ACC112 (cell line): Measurements from ENCODE around the gene HIP1R.

Experiments
- H2AFZ ChIP-seq: fragments of 200-600 bp; sonication (generic); one replicate; pipeline ENCODE4 v1.6.0; 2017; ENCODE audit warnings: antibody characterized with exemption, low read length; ENCODE audit not compliant: unreplicated experiment
- H3K27ac ChIP-seq: fragments of 200-600 bp; sonication (generic); 2 replicates; pipeline ENCODE4 v1.5.1; 2014; ENCODE audit warnings: low read depth, mild to moderate bottlenecking, antibody characterized with exemption, low read length, moderate library complexity
- H3K27me3 ChIP-seq: fragments of 200-600 bp; sonication (generic); 2 replicates; pipeline ENCODE4 v1.6.1; 2014; ENCODE audit warnings: mild to moderate bottlenecking, antibody characterized with exemption, low read length, moderate library complexity, mixed read lengths; ENCODE audit not compliant: insufficient read depth
- H3K36me3 ChIP-seq: fragments of 200-600 bp; sonication (generic); 2 replicates; pipeline ENCODE4 v1.6.1; 2016; ENCODE audit warnings: mild to moderate bottlenecking, antibody characterized with exemption, low read length, moderate library complexity, mixed read lengths; ENCODE audit not compliant: insufficient read depth
- H3K4me1 ChIP-seq: fragments of 200-600 bp; sonication (generic); one replicate; pipeline ENCODE4 v1.6.1; 2016; ENCODE audit warnings: low read length, mixed read lengths; ENCODE audit not compliant: insufficient read depth, unreplicated experiment, control insufficient read depth
- H3K4me3 ChIP-seq: fragments of 200-600 bp; sonication (generic); 2 replicates; pipeline ENCODE4 v1.5.1; 2014; ENCODE audit warnings: mild to moderate bottlenecking, low read depth, low read length
- H3K79me2 ChIP-seq: fragments of 200-600 bp; sonication (generic); one replicate; pipeline ENCODE4 v1.6.0; 2016; ENCODE audit warnings: low read length; ENCODE audit not compliant: control insufficient read depth, unreplicated experiment, insufficient read depth

The HIP1R gene

DNA sequence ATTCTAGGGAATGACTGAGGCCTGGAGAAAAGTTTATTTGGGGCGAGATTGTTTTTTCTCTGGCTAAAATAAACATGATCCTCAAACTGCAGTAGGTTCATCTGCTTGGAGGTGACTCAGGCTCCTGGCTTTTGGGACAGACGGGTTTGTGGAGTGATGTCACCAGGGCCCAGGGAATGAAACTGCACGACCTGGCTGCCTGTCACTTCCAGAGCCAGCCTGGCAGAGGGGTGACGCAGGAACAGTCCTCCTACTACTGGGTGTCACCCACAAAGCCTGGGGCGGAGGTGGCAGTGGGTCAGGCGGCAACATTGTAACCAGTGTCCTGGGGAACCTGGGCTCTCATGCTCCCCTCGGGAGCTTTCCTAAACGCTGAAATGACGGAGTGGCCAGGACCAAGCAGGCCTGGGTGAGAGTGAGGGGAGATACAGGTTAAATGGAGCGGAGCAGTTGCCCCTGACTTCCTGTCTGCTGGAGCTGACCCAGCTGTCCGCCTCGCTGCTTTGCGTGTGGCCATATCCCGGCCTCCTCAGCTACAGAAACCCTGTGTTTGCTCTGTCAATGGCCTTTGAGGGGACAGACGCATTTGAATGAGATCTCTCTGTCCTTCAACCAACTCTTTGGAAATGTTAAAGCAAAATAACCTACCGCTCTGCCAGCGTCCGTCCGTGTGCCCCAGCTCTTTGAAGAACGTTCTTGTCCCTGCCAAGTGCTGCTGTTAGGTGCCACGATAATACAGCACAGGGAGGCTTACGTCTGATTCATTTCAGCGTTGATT, 6.5 kb downstream of the HIP1R start:
- no peaks in the 10 kb centered on the region for H3K27me3 ChIP-seq
- no peak overlapping the region for H3K4me3 ChIP-seq
- no peak overlapping the region for H2AFZ ChIP-seq

DNA sequence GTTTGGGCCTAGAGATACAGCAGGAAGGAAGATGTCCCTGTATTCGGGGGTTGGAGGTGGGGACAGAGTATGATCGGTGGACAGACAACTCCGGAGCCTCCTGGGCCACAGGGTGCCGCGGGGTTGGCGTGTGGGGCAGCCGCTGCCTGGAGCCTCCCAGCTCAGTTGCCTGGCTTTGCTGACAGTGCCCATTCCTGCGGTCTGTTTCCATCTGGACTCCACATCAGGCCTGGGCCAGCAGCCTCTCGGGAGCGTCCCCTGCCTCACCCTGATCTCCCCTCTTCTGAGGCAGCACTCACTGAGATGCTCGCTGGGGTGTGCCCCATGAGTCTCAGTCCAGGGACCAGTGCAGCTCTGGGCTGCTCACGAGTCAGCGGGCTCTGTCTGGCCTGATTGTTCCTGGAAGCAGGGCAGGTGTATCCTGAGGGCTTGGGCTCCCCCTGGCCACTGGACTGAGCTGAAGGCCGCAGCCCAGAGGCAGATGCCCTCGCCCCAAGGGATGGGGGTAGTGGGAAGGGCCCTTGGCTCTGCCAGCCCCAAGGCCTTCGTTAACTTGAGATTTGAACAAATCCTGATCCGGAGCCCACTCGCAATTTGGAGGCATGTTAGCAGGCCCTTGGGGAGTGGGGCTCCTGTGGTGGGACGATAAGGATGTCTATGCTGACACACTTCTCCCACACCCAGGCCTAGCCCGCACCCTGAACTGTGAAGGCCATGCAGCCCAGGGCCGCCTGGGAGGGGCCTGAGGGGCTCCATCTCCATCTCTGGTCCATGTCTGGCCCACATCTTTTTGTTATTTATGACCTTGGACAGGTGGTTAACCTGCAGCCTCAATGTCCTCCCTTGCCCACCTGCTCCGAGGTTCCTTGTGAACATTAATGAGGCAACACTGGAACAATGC, 7.5 kb downstream of the HIP1R start:
- Histone ChIP-seq H2AFZ (no peak overlapping the region), H3K79me2 (peaks cover 21% of the 10 kb centered on the region), H3K4me3 (no peak overlapping the region), H3K27ac (no peak overlapping the region), H3K4me1 (peaks cover 27% of the 10 kb centered on the region), H3K36me3 (no peaks in the 10 kb centered on the region), H3K27me3 (no peaks in the 10 kb centered on the region)

More for the DNA sequence above, 6.5 kb downstream of the HIP1R start:
- Histone ChIP-seq H3K4me1 (peaks cover 32% of the 10 kb centered on the region), H3K36me3 (no peaks in the 10 kb centered on the region), H3K79me2 (peaks cover 29% of the 10 kb centered on the region), H3K27ac (peak overlapping the region; percentile 11; the same call in 1 of the 2 replicates)

DNA sequence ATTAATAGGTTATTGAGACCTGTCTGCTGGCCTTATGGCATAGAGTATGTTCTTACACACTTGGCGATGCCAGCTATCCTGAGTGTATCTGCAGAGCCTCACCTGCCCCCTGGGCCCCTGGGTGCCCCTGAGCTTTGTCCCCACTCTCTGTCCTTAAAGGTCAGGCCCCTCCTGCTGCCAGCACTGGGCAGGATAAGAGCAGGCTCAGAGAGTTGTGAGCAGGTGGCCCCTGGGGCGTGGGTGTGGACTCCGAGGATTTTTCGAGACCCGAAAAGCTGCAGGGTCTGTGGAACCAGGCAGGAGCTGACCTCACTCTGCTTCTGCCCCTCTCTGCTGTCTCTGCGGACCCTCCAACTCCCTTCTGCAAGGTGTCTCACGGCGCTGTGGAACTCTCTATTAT, 8.2 kb downstream of the HIP1R start:
- Histone ChIP-seq H3K79me2 (peaks cover 18% of the 10 kb centered on the region), H3K4me3 (no peak overlapping the region), H3K27ac (no peak overlapping the region), H2AFZ (no peak overlapping the region), H3K4me1 (peaks cover 24% of the 10 kb centered on the region), H3K36me3 (no peaks in the 10 kb centered on the region), H3K27me3 (no peaks in the 10 kb centered on the region)

DNA sequence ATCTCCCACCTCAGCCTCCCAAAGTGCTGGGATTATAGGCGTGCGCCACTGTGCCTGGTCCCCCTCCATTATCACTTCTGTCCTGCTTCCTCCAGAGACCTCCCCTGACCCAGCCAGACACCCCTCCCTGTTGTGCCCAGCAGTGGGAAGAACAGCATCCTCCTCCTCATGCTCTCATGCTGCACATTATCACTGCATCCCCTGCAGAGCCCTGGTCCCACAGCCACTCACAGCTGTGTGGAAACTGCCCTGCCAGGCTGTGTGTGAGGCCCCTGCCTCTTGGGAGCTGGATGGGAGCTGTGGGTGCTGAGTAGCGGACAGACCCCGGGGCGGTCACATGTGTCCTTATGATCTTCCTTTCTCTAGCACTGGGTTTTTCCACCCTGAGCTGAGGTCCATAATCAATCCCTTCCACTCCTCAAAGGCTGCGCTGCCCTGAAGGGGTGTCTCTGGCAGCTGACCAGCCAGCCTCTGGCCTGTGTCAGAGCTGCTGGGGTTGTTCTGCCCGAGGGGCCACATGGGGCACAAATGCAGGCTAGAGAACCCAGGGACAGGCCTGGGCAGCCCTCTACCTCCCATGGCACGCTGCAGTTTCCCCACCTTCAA, 9.2 kb downstream of the HIP1R start:
- H3K4me3 ChIP-seq = no peak overlapping the region
- H3K27ac ChIP-seq = no peak overlapping the region
- no peaks in the 10 kb centered on the region for H3K27me3 ChIP-seq
- H2AFZ ChIP-seq = no peak overlapping the region
- H3K36me3 ChIP-seq = no peaks in the 10 kb centered on the region
- peaks cover 10% of the 10 kb centered on the region for H3K79me2 ChIP-seq
- peaks cover 24% of the 10 kb centered on the region for H3K4me1 ChIP-seq

DNA sequence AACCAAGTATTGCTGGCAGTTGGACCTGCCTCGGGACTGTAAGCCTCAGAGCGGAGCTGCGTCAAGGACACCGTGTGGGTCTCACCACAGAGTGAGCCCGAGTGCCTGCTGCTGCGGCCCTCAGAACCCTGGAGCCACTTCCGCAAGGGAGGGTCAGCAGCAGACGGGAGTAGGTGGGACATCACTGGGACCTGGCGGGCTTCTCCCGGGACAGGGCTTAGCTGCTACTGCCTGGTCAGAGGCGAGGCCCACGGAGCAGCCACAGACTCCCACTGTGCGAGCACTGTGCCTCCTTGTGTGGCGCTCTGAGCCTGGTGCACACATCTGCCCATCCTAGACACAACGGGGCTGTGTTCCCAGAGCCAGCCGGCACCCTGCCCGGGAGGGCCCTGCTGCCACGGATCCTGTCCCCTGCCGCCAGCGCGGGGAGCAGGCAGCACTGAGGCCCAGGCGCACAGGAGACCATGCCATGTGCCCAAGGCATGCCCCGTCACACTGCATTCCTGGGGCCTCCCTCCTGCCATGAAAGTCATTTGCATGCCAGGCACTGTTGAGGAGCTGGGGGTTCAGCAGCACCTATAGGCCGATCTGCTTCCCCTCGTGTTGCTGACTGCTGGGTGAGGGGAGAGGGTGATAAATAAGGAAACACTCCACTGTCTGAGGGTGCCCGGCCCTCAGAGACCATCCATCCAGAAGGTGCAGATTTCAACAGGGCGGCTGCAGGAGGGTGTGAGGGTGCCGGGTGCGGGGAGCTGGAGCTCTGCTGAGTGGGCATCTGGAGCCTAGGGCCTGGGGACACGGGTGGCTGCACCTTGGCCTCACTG, 10.0 kb downstream of the HIP1R start:
- H3K79me2 ChIP-seq = peaks cover 5% of the 10 kb centered on the region
- H2AFZ ChIP-seq = no peak overlapping the region
- peaks cover 17% of the 10 kb centered on the region for H3K4me1 ChIP-seq
- H3K27me3 ChIP-seq = no peaks in the 10 kb centered on the region
- H3K4me3 ChIP-seq = no peak overlapping the region
- no peak overlapping the region for H3K27ac ChIP-seq
- no peaks in the 10 kb centered on the region for H3K36me3 ChIP-seq

DNA sequence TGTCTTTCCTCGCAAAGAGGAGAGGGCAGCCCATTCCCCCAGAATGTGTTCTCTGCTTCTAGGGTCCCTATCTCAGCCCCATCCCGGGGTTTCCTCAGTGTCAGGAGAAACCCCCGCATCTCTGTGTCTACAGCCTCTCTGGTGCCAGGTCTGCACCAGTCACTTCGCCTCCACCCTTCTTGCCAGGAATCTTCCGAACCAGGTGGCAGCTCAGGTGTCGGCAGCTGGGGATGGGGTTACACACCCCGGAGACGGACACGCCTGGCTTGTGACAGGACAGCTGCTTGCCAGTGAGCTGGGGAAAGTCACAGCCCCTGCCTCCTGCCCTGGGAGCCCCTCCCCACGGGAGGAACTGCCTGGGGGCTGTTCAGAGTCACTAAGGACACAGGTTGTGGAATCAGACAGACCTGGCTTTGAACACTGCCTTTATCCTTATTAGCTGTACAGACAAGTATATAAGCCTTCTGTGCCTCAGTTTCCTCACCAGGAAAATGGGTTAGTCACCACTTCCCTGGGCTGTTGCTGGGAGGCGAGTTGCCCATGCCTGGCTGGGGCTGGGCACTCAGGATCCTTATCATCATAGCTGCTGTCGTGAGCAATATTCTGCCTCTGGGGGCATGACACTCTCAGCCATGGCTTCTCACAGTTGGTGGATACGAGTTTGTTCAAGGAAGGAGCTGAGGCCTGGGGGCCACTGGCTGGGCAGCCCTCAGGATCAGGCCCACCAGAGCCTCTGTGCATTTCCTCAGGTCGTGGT, 10.8 kb downstream of the HIP1R start:
- H3K4me1 ChIP-seq = peaks cover 11% of the 10 kb centered on the region
- H3K27me3 ChIP-seq = no peaks in the 10 kb centered on the region
- no peaks in the 10 kb centered on the region for H3K36me3 ChIP-seq
- no peak overlapping the region for H2AFZ ChIP-seq
- no peak overlapping the region for H3K27ac ChIP-seq
- no peak overlapping the region for H3K4me3 ChIP-seq
- H3K79me2 ChIP-seq = peaks cover 3% of the 10 kb centered on the region

DNA sequence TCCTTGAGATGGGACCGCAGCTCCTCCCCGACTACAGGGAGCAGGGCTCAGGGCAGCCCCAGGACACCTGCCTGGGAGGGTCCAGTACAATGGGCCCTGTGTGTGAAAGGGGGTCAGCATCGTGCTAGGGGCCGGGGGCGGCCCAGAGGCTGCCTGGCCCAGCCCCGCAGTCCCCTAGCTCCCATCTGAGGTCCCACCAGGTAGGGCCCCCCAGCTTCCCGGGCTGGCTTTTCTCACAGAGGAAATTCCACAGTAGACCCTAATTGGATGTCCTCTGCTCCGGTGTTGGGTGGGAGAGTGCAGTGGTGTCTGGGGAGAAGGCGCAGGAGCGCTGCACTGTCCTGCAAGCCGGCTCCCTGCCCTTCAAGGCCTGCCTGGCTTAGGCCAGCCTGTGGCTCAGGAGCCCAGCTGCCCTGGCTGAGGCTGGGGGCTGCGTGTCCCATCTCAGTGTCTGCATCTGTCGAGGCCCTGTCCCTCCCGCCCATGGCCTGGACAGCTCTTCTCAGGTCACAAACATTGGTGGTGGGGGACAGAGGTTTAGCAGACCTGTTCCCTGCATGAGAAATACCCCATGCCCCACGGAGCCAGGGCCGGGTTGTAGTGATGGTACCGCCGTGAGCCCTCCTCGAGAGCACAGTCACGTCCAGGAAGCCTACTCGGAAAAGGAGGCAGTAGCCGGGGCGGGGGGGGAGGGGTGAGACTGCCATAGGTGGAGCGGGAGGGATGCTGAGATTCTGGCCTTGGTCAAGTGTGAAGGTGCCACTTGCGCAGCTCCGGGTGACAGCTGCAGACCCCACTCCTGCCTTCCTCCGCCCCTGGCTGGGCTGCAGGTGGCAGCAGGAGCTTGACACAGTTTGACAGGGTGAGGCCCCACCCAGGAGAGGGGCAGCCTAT, 11.6 kb downstream of the HIP1R start:
- no peaks in the 10 kb centered on the region for H3K27me3 ChIP-seq
- no peaks in the 10 kb centered on the region for H3K36me3 ChIP-seq
- H3K4me3 ChIP-seq = no peak overlapping the region
- H3K27ac ChIP-seq = no peak overlapping the region
- H3K4me1 ChIP-seq = peaks cover 10% of the 10 kb centered on the region
- H2AFZ ChIP-seq = no peak overlapping the region
- H3K79me2 ChIP-seq = peaks cover 3% of the 10 kb centered on the region

DNA sequence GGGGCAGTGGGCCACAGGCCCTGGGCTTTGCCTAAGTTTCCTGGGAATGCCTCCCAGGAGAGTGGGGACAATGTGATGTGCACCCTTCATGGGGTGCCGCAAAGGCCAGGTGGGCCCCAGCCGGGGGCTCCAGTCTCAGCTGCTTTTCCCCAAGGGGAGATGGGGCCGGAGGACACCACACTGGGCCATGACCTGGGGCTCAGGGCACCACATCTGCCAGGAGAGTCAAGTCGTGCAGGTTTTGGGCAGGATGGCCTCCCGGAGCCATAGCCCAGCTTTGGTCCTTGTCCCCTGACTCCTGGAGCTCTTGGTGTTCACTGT, 12.2 kb downstream of the HIP1R start:
- Histone ChIP-seq H3K79me2 (peaks cover 3% of the 10 kb centered on the region), H2AFZ (no peak overlapping the region), H3K4me3 (no peak overlapping the region), H3K4me1 (peaks cover 14% of the 10 kb centered on the region), H3K36me3 (no peaks in the 10 kb centered on the region), H3K27me3 (no peaks in the 10 kb centered on the region), H3K27ac (no peak overlapping the region)

DNA sequence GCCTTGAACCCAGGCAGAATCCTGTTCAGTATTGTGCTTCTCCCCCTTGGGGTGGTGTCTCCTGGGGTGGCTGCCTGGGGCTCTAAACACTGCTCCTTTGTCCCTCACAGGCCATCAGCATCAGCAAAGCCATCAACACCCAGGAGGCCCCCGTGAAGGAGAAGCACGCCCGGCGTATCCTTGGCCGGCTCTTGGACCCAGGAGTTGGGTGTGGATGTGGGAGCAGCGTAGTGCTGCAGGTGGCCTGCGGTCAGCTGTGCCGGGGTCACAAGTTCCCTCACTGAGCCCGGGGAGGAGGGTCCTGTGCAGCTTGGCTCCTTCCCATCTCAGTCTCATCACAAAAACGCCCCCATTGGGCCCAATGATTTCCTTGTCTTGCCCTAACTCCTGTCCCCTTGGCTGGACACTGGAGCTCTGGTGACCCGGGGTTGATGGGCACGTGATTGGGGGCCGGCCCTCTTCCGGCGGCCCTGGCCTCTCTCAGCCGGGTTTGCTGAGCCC, 12.7 kb downstream of the HIP1R start:
- H3K27me3 ChIP-seq = no peaks in the 10 kb centered on the region
- peaks cover 19% of the 10 kb centered on the region for H3K4me1 ChIP-seq
- peaks cover 3% of the 10 kb centered on the region for H3K79me2 ChIP-seq
- no peaks in the 10 kb centered on the region for H3K36me3 ChIP-seq
- no peak overlapping the region for H3K4me3 ChIP-seq
- no peak overlapping the region for H2AFZ ChIP-seq
- no peak overlapping the region for H3K27ac ChIP-seq
